Neutrophil (primary cell): Measurements from ENCODE around the gene SND1.

Experiments used
- H3K27ac ChIP-seq: fragments of 200-600 bp; sonication (generic); 2 replicates; pipeline ENCODE4 v1.5.1; 2016; ENCODE audit warnings: mild to moderate bottlenecking, moderate library complexity
- H3K27me3 ChIP-seq: fragments of 200-600 bp; sonication (generic); 2 replicates; pipeline ENCODE4 v1.6.0; 2016; ENCODE audit warnings: mild to moderate bottlenecking
- H3K36me3 ChIP-seq: fragments of 200-600 bp; sonication (generic); 2 replicates; pipeline ENCODE4 v1.5.1; 2017
- H3K4me1 ChIP-seq, 2 experiments: fragments of 200-600 bp in 1 of 2; sonication (generic) in 1 of 2; 1 replicate in 1 of 2; 2 replicates in 1 of 2; pipeline versions ENCODE4 v1.5.1 to v1.6.1; 2013 to 2016; ENCODE audit warnings: low read depth in 1 of 2, low read length in 1 of 2, mild to moderate bottlenecking in 1 of 2, moderate library complexity in 1 of 2; ENCODE audit not compliant: control insufficient read depth in 1 of 2, insufficient read depth in 1 of 2
- H3K4me3 ChIP-seq, 2 experiments: fragments of 200-600 bp in 1 of 2; sonication (generic) in 1 of 2; 1 replicate in 1 of 2; 2 replicates in 1 of 2; pipeline ENCODE4 v1.5.1; 2013 to 2016; ENCODE audit warnings: low read depth in 1 of 2, low read length in 1 of 2, mild to moderate bottlenecking in 1 of 2, moderate library complexity in 1 of 2
- H3K9me3 ChIP-seq: fragments of 200-600 bp; sonication (generic); 2 replicates; pipeline ENCODE4 v1.5.1; 2016
- TF ChIP-seq, protein P1 (sequence below): fragments of 200-600 bp; sonication (generic); IDR thresholded peaks from 2 replicates; pipeline ENCODE4 v1.5.1; 2016; ENCODE audit warnings: antibody characterized with exemption

Gene SND1

DNA sequence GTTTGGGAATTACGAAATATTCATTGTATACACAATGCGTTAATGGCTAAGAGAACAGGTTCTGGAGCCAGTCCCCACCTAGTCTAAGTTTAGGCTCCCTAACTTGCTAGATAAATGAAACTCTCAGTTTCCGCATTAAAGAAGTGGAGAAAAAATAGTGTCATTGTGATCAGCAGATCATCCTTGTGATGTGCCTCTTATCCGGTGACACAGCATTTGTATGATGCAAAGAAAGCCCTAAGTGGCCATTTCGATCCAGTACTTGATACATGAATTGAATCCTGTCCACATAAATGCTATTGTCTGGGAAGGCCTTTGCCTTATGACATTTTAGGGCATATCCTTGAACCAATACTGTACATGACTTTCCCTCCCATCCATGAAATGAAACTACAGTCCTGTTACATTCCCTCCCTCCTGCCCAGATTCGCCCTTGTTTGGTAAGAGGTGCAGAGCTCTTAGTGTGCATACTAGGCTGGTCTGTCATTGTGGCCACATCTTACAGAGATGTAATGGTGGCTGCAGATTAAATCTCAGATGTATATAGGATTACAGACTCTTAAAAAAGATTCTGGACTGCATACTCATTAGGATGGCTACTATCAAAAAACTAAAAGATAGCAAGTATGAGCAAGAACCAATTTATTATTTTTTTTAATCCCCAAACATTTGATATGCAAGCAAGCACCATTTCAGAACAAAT lies 298.4 kb downstream of the SND1 start:
- Histone ChIP-seq H3K27ac (no peak overlapping the region), H3K36me3 (no peaks in the 10 kb centered on the region), H3K4me1 (peaks cover 23 to 27% of the 10 kb centered on the region in 2 experiments), H3K9me3 (no peaks in the 10 kb centered on the region), H3K4me3 (no peak overlapping the region), H3K27me3 (no peaks in the 10 kb centered on the region)
- TF ChIP-seq, protein P1, sequence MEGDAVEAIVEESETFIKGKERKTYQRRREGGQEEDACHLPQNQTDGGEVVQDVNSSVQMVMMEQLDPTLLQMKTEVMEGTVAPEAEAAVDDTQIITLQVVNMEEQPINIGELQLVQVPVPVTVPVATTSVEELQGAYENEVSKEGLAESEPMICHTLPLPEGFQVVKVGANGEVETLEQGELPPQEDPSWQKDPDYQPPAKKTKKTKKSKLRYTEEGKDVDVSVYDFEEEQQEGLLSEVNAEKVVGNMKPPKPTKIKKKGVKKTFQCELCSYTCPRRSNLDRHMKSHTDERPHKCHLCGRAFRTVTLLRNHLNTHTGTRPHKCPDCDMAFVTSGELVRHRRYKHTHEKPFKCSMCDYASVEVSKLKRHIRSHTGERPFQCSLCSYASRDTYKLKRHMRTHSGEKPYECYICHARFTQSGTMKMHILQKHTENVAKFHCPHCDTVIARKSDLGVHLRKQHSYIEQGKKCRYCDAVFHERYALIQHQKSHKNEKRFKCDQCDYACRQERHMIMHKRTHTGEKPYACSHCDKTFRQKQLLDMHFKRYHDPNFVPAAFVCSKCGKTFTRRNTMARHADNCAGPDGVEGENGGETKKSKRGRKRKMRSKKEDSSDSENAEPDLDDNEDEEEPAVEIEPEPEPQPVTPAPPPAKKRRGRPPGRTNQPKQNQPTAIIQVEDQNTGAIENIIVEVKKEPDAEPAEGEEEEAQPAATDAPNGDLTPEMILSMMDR = no peak

DNA sequence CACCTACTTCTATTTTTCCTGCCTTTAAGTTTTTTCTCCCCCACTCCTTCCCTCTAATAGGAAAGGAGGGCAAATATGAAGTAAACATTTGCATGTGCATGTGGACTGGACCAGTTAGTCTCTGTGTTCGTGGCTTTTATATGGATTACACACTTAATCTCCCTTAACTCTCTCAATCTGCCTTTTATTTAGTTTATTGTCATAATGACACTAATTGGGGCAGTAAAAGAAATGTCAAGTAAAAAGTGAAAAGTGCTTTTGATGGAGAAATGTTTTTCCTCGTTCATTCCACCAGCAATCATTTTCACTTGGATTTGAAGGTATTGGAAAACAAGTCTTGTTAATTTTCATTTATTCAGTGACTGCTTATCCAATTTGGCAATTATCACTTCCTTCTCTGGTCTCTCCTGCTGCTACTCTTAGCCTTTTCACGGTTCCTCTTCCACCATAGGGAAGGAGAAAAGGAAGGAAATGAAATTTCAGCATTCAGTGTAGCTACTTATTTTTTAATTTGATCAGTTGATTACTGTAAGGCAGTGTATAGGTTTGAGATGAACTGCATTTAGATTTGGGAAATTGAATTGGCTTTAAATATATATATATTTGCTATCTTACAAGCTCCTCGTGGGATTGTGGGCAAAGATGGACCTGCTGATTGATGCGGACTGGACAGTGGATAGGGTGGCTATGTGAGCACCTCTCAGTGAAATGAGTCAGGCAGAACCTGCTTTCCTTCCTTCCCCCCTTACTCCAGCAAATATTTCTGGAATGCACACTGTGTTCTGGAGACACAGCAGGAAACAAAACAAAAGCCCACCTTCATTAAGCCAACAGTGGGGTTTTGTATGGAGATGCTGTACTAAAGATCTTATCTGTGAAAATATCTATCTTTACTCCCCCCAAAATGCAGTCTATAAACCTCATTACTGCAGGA lies 301.7 kb downstream of the SND1 start:
- H3K27ac ChIP-seq = peak overlapping the region; percentile 57
- no peaks in the 10 kb centered on the region for H3K9me3 ChIP-seq
- peaks cover 23 to 27% of the 10 kb centered on the region in 2 experiments for H3K4me1 ChIP-seq
- H3K36me3 ChIP-seq = peaks cover 22% of the 10 kb centered on the region
- no peaks in the 10 kb centered on the region for H3K27me3 ChIP-seq
- TF ChIP-seq, protein P1 = no peak
- no peak overlapping the region for H3K4me3 ChIP-seq

DNA sequence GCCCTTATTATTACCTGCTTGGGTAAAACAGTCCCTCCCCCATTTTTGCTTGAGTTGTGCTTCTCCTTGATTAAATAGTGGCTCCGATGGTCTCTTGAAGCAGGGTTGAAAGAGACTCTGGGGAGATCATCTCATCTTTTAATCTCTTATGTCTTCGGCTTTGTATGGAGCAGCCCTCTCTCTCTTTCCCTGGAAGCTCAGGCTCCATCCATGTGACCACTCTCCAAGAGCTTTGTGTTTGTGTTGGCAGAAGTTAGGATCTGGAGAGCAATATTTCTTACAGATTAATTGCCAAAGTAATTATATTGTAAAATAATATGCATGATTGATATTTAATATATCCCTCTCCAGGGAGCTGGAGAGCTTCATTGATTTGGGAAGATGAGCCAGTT lies 302.4 kb downstream of the SND1 start:
- TF ChIP-seq, protein P1 = no peak
- H3K36me3 ChIP-seq = peaks cover 23% of the 10 kb centered on the region
- peaks cover 23 to 27% of the 10 kb centered on the region in 2 experiments for H3K4me1 ChIP-seq
- H3K9me3 ChIP-seq = no peaks in the 10 kb centered on the region
- H3K27ac ChIP-seq = peak overlapping the region; percentile 57
- no peaks in the 10 kb centered on the region for H3K27me3 ChIP-seq
- H3K4me3 ChIP-seq = no peak overlapping the region

DNA sequence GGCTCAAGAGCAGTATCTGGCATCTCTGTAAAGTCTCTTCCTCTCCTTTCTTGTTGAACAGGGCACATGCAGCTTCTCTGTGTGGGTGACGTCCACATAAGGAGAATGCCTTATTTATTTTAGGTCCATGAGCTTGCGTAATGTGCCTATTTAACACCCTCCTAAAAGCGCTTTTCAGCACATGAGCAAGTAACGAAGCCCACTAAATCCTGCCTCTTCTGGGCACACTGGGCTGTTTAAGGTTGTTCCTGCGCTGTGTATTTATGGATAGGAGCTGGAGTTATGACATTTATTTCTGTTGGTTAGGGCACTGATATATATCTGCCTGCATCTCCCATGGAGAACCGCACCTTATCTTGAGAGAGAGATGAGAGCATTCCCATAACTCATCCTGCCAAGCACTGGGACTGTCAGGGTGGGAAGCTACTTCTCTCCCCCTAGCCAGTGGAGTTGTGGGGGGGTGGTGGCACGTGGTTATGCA lies 303.1 kb downstream of the SND1 start:
- TF ChIP-seq, protein P1 = no peak
- no peak overlapping the region for H3K27ac ChIP-seq
- no peaks in the 10 kb centered on the region for H3K9me3 ChIP-seq
- H3K27me3 ChIP-seq = no peaks in the 10 kb centered on the region
- H3K4me1 ChIP-seq = peaks cover 23 to 27% of the 10 kb centered on the region in 2 experiments
- H3K4me3 ChIP-seq = no peak overlapping the region
- H3K36me3 ChIP-seq = peaks cover 29% of the 10 kb centered on the region

DNA sequence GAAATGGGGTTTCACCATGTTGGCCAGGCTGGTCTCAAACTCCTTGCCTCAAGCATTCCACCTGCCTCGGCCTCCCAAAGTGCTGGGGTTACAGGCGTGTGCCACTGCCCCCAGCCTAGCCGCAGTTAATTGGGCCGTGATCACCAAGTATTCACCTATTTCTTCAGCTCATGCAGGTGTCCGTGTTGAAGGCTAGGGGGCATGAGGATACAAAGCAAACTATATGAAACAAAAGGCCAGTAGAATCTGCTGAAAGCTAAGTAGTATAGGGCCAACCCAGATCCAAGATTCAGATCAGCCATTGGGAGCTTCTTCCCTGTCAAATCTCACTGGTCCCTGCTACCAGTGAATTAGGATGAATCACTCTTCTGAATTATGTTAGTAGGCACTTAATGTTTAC lies 305.9 kb downstream of the SND1 start:
- Histone ChIP-seq H3K27me3 (no peaks in the 10 kb centered on the region), H3K4me1 (peaks cover 13 to 15% of the 10 kb centered on the region in 2 experiments), H3K36me3 (peaks cover 32% of the 10 kb centered on the region), H3K4me3 (no peak overlapping the region), H3K27ac (no peak overlapping the region), H3K9me3 (no peaks in the 10 kb centered on the region)
- TF ChIP-seq, protein P1 = no peak
